GM12891 (cell line): ENCODE results near the gene CCR5.

Source experiments
- POLR2A ChIP-seq: IDR thresholded peaks from 2 replicates; pipeline ENCODE4 v1.6.1; 2011; ENCODE audit warnings: low read depth, low read length, control low read depth
- POLR2AphosphoS5 ChIP-seq: IDR thresholded peaks from 2 replicates; pipeline ENCODE4 v1.6.1; 2011; ENCODE audit warnings: low read depth, low read length, control low read depth
- SPI1 ChIP-seq: IDR thresholded peaks from 2 replicates; pipeline ENCODE4 v1.6.1; 2011; ENCODE audit warnings: low read depth, low read length, control low read depth

DNA sequence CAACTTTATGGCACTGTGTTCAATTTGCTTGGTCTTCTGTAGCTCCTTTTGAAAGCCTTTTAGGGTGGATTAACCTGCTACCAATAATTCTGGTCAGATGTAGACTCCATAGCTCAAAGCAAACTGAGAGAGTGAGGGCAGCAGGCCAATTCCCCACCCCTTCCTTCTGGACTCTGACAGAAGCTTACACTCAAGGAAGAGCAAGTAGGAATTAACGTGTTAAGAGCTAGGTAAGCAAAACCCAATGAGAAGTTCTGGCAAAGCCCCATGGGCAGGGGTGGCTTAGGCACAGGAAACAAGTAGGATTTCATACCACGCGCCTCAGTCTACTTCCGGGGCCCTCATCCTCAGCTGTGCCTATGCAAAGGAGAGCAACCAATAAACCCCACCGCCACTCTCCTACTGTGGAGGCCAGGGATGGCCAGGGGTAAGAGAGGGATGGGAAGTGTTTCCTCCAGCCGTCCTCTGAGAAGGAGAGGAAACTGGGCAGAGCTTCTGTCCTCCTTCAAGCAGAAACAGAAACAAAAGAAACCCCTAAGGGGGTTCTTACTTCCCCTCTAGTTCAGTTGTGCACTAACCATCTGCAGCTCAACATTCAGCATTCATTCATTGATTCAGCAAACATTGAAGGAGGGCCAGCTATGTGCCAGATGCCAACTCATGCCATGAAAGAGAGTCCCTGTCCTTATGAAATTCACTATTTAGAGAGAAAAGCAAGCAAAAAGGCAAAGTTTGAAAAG lies 12.6 kb downstream of the CCR5 start:
- TF ChIP-seq POLR2A (no peak), SPI1 (peak; percentile 40; the same call in 1 of the 2 replicates), POLR2AphosphoS5 (no peak)
